GM13977 (cell line): ENCODE results near the gene SLC24A3.

Source experiments
- DNase-seq: peaks from one replicate; pipeline ENCODE4 v3.0.0; 2012; ENCODE audit warnings: low spot score
- CTCF ChIP-seq: IDR thresholded peaks from 2 replicates; pipeline ENCODE4 v1.5.1; 2012; ENCODE audit warnings: mild to moderate bottlenecking, control low read depth; ENCODE audit not compliant: insufficient read depth; ENCODE audit errors: extremely low read depth, missing control alignments
- in situ Hi-C: fragments of 300-500 bp; cut with MboI; formaldehyde crosslinking; loops from one replicate; pipeline ENCODE4 v1.12.0; 2022; ENCODE audit warnings: low sequenced_read_pairs, low pct_unique_long_range_greater_than_20kb, mixed read lengths, inconsistent platforms; ENCODE audit not compliant: unreplicated experiment

SLC24A3 gene

GRCh38 chr20:19662637-19662995, 450.2 kb downstream of the SLC24A3 start:
- no peak for TF ChIP-seq CTCF
- in situ Hi-C loops = loop anchor here (25.0 kb wide), 1 partner anchor 450 kb away; the partner anchor contains the start of gene SLC24A3
- DNase-seq = no peak

- in situ Hi-C loops = loop anchor here (25.0 kb wide), 1 partner anchor 456 kb away; the partner anchor contains the start of gene SLC24A3
- DNase-seq = no peak
- no peak for TF ChIP-seq CTCF
These were observed 456.0 kb downstream of the SLC24A3 start for GRCh38 chr20:19668418-19668817.

GRCh38 chr20:19670829-19671228, 458.4 kb downstream of the SLC24A3 start:
- DNase-seq = no peak
- no peak for TF ChIP-seq CTCF
- in situ Hi-C loops = loop anchor here (25.0 kb wide), 1 partner anchor 459 kb away; the partner anchor contains the start of gene SLC24A3

- in situ Hi-C loops = loop anchor here (25.0 kb wide), 1 partner anchor 459 kb away; the partner anchor contains the start of gene SLC24A3
- no peak for DNase-seq
- no peak for TF ChIP-seq CTCF
These were observed 458.9 kb downstream of the SLC24A3 start for GRCh38 chr20:19671374-19671773.

- DNase-seq = no peak
- in situ Hi-C loops = loop anchor here (25.0 kb wide), 1 partner anchor 460 kb away; the partner anchor contains the start of gene SLC24A3
- TF ChIP-seq CTCF = no peak
These were observed 460.1 kb downstream of the SLC24A3 start for GRCh38 chr20:19672498-19672897.

- TF ChIP-seq CTCF = no peak
- in situ Hi-C loops = loop anchor here (25.0 kb wide), 1 partner anchor 461 kb away; the partner anchor contains the start of gene SLC24A3
- no peak for DNase-seq
These were observed 461.1 kb downstream of the SLC24A3 start for GRCh38 chr20:19673575-19673974.
